Subcutaneous adipose tissue (tissue), 4 donors: ENCODE data around the gene MAGI1. TPM values are rescaled to one million over a fixed set of nuclear protein-coding genes. Genes with fewer than 3 reads are reported as not detected.

ENCODE experiments used
- CTCF ChIP-seq: fragments of 450-650 bp; IDR thresholded peaks from one replicate; pipeline ENCODE4 v1.5.1; 2016; ENCODE audit warnings: low read depth, mild to moderate bottlenecking, control low read depth, antibody characterized with exemption, moderate library complexity
- total RNA-seq, 4 donors: library from RNA; depleted of rRNA; stranded (reverse); fragments of >200 nt; gene quantifications; one replicate each; pipeline ENCODE4 v1.1.0, GENCODE V29; 2016

The MAGI1 gene
- total RNA-seq, 4 donors from 2014 or later, result 15.3 to 56.9 (median 35.4) TPM

GRCh38 chr3:66075281-66075680 is 36.6 kb upstream of the MAGI1 start:
- no peak for TF ChIP-seq CTCF

GRCh38 chr3:66073464-66074141 is 34.9 kb upstream of the MAGI1 start:
- TF ChIP-seq CTCF, result no peak

- TF ChIP-seq CTCF, result no peak
These were observed 29.5 kb upstream of the MAGI1 start for GRCh38 chr3:66068255-66068654.

- no peak for TF ChIP-seq CTCF
These were observed 28.4 kb upstream of the MAGI1 start for GRCh38 chr3:66066963-66067617.

- no peak for TF ChIP-seq CTCF
These were observed 16.6 kb upstream of the MAGI1 start for GRCh38 chr3:66055289-66055688.

GRCh38 chr3:66053550-66054094 is 14.9 kb upstream of the MAGI1 start:
- no peak for TF ChIP-seq CTCF

GRCh38 chr3:66052721-66053549 is 14.2 kb upstream of the MAGI1 start:
- no peak for TF ChIP-seq CTCF
